RWPE1 (cell line): ENCODE measurements around the gene PRR29.

Experiments
- CTCF ChIA-PET: fragments of 350-600 bp; sonication (Branson Sonifier 250); formaldehyde crosslinking; extraction: SDS; loops from one replicate; lab custom pipeline; 2021; lab: Yijun Ruan, JAX
- POLR2A ChIA-PET: fragments of 400-600 bp; formaldehyde crosslinking; extraction: SDS; loops from one replicate; lab custom pipeline; 2020; ENCODE audit warnings: antibody characterized with exemption; ENCODE audit not compliant: low non-redundant PET; lab: Yijun Ruan, JAX
- DNase-seq: peaks from one replicate; pipeline ENCODE4 v3.0.0; 2012; ENCODE audit warnings: low spot score
- H3K27ac ChIP-seq: fragments of 450-650 bp; 2 replicates; pipeline ENCODE4 v1.5.1; 2017
- CTCF ChIP-seq: fragments of 450-650 bp; conservative IDR thresholded peaks from 2 replicates; pipeline ENCODE4 v1.5.1; 2017; ENCODE audit warnings: low read depth, mild to moderate bottlenecking

Gene PRR29

GRCh38 chr17:64048805-64049204 is 50.7 kb downstream of the PRR29 start:
- H3K27ac ChIP-seq = no peak overlapping the region
- CTCF ChIA-PET = interaction anchor here (0.6 kb wide), 1 partner anchor 67 kb away, joined by 3 read pairs; no protein-coding TSS in a partner anchor
- TF ChIP-seq CTCF = no peak
- DNase-seq = no peak
- POLR2A ChIA-PET = no interaction called here

GRCh38 chr17:64051153-64051552 is 53.0 kb downstream of the PRR29 start:
- ChIA-PET CTCF (interaction anchor here (0.6 kb wide), 2 partner anchors 9 to 10 kb away, joined by 3 to 4 read pairs; no protein-coding TSS in a partner anchor), POLR2A (no interaction called here)
- no peak overlapping the region for H3K27ac ChIP-seq
- no peak for DNase-seq
- no peak for TF ChIP-seq CTCF

- ChIA-PET POLR2A (no interaction called here), CTCF (interaction anchor here (0.7 kb wide), 1 partner anchor 128 kb away, joined by 5 read pairs; no protein-coding TSS in a partner anchor)
- no peak overlapping the region for H3K27ac ChIP-seq
- no peak for TF ChIP-seq CTCF
- no peak for DNase-seq
These were observed 55.0 kb downstream of the PRR29 start for GRCh38 chr17:64053101-64053500.
